Measurements from ENCODE around the gene MCM5.

The MCM5 gene

DNA sequence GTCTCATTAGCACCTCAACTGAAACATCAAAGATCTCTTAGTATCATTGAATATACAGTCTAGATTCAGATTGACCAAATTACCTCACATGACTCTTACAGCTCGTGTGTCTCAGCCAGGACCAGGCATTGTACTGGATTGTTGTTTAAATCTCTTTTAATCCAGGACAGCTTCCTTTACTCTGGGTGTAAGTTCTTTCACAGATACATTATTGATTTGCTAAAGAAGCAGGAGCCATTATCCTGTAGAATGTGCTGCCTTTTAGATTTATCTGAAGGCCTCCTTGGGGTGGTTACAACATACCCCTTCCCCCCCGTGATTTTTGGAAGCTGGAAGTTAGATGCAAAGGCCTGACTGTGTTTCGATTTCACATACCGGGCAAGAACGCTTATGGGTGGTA lies 4.2 kb downstream of the MCM5 start:
- DNase-seq = no peak

DNA sequence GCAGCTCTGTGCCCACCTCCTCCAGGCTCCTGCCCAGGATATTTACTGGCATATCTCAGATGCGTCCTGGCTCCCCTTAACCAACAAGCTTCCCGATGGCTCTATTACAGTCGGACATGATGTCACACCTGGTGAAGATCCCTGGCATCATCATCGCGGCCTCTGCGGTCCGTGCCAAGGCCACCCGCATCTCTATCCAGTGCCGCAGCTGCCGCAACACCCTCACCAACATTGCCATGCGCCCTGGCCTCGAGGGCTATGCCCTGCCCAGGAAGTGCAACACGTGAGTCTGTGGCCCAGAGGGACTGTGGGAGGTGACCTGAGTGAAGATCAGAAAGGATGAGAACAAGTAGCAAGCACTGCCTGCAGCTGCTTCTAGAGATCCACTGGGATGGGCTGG lies 6.5 kb downstream of the MCM5 start:
- no peak for DNase-seq

GRCh38 chr22:35407362-35407761 lies 7.4 kb downstream of the MCM5 start:
- DNase-seq = no peak

DNA sequence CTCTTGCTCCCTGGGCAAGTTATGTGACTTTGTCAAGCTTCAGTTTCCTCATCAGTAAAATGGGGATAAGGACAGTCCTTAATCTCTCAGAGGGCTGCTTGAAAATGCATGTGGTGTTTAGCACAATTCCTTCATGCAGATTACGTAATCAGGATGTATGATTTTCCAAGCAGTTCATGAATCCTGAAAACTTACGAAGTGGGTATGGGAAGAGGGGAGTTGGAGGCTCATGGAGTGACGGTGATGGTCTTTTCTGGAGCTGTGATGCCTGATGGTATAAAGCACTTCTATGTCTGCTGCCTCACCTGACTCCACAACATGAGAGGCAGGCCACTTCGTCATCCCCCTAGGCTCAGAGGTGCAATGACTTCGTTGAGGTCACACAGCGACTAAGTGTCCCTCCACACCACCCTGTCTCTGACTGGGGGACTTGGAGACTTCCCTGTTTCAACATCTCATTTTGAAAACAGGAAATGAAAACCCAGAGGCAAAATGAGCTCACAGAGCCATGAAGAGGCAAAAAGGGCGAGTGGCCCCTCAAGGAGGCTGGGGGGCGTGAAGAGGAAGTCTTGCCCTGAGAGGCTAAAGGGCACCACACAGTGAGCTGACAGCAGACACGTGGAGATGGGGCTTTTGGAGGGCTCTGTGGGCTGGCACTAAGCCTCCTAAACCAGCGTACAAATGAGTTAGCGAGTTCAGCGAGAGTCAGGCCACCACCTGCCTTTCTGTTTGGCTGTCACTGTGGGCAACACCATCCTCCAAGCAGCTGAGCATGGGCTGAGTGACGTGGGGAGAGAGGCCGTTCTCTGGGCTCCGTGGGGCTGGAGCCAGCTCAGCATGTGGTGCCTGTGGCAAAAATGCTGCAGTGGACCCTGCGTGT lies 10.1 kb downstream of the MCM5 start:
- DNase-seq = no peak

DNA sequence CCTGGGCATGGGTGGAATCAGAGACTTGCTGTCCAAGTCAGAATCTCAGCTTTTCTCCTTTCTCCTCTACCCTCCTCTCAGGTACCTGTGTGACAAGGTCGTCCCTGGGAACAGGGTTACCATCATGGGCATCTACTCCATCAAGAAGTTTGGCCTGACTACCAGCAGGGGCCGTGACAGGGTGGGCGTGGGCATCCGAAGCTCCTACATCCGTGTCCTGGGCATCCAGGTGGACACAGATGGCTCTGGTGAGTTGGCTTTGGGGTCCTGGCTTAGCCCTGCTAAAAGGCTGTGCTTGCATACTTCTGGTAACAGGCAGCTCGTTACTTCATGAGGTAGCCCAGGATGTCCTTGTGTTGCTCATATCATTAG lies 10.7 kb downstream of the MCM5 start:
- DNase-seq = no peak

DNA sequence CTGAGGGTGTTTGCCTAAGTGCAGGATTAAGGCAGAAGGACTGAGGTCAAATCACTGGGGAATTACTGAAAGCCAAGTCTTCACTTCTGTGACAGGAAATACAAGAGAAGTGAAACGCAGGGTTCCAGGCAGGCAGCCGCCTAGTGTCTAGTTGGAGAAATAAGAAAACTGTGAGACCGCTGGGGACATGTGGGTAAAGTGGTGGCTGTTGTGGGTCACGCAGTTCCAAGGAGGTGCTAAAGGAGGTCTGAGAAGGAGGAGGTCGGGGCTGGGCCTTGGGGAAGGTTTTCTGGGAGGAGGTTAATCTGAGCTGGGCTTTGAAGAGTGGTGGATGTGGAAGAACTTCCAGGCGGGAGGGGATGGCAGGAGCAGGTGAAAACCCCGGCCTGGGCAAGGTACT lies 11.2 kb downstream of the MCM5 start:
- DNase-seq = no peak

- DNase-seq = no peak
Measured at GRCh38 chr22:35413624-35414023, 13.7 kb downstream of the MCM5 start.

DNA sequence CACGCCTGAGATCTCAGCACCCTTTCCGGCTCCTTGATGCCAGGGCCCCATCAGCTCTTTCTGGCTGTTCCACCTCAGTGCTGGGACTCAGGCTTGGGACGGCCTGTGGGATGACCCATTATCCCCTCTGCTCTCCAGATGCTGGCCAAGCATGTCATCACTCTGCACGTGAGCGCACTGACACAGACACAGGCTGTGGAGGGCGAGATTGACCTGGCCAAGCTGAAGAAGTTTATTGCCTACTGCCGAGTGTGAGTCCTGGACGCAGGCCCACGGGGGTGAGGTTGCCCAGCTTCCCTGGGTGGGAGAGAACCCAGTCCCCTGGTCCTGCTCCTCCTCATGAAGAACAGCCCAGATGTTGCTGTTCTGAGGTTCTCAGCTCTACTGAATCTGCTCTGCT lies 17.7 kb downstream of the MCM5 start:
- DNase-seq = no peak

GRCh38 chr22:35418088-35418487 lies 18.1 kb downstream of the MCM5 start:
- DNase-seq = no peak

DNA sequence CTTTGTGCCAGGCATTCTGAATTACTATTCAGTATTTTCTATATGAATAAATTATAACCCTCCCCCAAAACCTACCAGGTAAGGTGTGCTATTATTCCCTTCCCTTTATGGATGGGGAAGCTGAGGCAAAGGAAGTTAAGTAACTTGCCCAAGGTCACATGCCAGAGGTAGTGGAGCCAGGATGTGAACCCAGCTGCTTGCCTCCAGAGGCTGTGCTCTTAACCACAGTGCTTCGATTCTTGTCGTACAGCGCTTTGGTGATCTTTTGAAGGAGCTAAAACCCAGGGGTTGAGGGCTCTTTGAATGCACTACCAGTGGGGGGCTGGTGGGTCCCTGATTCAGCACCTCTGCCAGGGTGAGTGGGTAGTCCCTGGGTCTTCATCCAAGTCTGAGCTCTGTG lies 18.8 kb downstream of the MCM5 start:
- no peak for DNase-seq

- no peak for DNase-seq
Measured at GRCh38 chr22:35419756-35420155, 19.8 kb downstream of the MCM5 start.

- DNase-seq = no peak
Measured at GRCh38 chr22:35421121-35421520, 21.2 kb downstream of the MCM5 start.

DNA sequence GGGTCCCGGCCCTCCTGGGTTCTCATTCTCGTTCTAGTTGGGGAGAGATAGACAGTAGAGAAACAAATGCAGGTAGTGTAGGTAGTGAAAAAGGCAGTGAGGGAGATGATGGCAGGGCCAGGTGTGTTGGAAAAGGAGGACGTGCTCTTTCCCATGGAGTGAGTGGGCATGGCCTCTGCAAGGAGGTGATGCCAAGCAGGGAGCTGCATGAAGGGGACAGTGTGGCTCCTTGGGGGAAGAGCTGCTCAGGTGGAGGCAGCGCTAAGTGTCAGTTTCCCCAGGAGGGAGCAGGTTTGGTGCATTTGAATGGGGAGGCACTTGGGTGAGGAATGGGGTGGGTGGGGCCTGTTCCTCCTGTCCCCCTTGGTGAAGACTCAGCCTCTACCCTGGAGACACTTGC lies 22.2 kb downstream of the MCM5 start:
- DNase-seq = no peak

DNA sequence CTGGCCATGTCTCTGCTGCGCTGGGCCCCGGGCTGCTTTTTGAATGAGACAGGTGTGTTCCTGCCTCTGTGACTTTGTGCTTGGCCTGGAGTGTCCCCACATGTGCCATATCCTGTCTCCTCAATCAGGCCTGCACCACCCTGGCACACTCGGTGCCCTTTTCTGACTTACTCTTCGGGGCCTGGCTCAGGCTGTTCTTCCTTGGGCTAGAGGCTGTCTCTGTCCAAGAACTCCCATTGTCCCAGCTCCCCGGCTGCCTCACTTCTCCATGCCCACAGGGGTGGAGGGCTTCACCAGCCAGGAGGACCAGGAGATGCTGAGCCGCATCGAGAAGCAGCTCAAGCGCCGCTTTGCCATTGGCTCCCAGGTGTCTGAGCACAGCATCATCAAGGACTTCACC lies 23.0 kb downstream of the MCM5 start:
- DNase-seq = no peak

DNA sequence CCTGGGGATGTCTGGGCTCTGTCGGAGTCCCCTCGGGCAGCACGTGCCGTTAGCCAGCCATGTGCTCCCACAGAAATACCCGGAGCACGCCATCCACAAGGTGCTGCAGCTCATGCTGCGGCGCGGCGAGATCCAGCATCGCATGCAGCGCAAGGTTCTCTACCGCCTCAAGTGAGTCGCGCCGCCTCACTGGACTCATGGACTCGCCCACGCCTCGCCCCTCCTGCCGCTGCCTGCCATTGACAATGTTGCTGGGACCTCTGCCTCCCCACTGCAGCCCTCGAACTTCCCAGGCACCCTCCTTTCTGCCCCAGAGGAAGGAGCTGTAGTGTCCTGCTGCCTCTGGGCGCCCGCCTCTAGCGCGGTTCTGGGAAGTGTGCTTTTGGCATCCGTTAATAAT lies 24.1 kb downstream of the MCM5 start:
- DNase-seq = no peak

GRCh38 chr22:35424761-35425160 lies 24.8 kb downstream of the MCM5 start:
- DNase-seq = no peak

DNA sequence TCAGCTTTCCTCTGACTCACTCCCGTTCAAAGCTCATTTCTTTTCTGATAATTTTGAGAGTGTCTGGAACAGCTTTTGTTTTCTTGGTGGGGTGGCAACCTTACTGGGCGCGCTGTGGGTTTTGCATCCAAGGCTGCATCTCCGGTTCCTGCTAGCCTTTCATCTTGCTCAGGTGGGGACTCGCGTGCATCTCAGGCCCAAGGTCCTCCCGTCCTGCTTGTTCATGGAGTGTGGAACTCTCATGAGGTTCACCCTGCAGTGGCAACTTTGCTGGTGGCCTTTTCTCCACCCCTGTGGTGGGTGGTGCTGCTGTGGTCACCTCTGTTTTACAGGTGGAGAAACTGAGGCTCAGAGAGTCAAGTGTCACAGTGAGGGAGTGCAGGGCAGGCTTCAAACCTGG lies 25.6 kb downstream of the MCM5 start:
- DNase-seq = no peak

DNA sequence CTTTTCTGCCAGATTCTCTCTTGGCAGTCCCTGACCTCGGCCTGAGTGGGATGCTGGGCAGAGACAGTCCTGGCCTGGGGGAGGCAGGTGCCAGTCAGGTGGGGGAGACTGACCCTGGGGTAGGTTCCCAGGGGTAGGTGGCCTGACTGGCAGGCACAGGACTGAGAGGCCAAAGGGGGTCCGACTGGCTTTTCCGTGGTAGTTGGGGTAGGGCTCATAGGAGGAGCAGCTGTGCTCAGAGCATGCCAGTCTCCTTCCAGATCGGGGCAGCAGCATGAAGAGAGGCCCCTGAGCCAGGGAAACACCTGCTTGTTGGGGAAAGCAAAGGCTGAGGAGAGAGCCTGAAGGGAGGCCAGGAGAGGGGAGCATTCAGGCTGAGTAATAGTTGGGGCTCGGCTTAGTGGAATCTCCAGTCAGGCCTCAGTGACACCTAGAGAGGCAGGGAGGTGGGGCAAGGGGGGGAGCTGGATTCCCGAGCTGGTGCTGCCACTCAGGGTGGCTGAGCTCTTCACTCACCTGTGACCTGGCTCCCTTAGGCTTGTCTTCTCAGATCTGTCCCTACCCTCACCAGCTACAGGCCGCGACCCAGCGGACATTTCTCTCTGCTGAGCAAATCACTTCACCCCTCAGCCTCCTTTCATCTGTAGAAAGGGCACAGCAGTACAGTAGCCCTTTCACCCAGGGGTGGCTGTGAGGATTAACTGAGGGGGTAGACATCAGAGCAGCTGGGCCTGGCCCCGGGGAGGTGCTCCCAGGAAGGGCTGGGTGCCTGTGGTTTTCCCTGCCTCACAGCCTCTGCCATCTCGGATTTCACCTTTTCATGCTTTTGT lies 26.2 kb downstream of the MCM5 start:
- DNase-seq = no peak

GRCh38 chr22:35426801-35427140 lies 26.8 kb downstream of the MCM5 start:
- no peak for DNase-seq

- peak; percentile 76 for DNase-seq
Measured at GRCh38 chr22:35430897-35431322, 31.0 kb downstream of the MCM5 start.

GRCh38 chr22:35431483-35432227 lies 31.7 kb downstream of the MCM5 start:
- DNase-seq = no peak

- no peak for DNase-seq
Measured at GRCh38 chr22:35432228-35432905, 32.4 kb downstream of the MCM5 start.

DNA sequence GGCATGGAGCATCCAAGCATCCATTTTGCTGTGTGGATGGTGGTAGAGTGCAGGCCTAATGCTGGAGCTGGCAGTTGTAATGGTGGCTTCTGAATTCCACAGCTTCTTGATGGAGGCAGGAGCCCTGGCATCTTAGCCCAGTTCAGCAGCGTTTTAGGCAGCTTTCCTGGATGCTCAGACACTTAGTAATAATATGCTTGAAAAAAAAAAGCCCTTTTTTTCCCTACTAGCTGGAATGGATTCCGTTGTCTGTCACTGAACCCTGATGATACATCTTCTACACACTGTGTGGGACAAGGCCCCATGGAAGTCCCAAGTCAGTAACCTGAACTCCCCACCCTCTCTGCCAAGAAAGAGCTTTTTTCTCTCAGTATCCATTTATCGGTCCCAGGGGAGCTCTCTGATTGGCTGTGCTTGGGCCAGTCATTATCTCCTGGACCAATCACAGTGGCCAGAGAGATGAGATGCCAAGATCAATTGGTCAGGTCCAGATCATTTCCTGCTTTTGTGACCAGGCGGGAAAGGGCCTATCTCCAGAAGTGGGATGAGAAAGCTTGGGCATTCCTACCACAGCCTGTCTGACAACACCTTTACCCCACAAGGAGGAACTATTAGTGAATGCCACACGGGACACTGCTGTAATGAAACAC lies 34.2 kb downstream of the MCM5 start:
- DNase-seq = no peak
